22Rv1 (cell line): ENCODE data around the gene CHI3L2.

Experiments
- H3K27ac ChIP-seq: fragments of 450-650 bp; 2 replicates; pipeline ENCODE4 v1.5.1; 2017
- ZFX ChIP-seq: fragments of 450-650 bp; IDR thresholded peaks from 2 replicates; pipeline ENCODE4 v1.6.1; 2017; ENCODE audit warnings: antibody characterized with exemption, borderline replicate concordance
- TF ChIP-seq, protein P1 (sequence below): fragments of 450-650 bp; IDR thresholded peaks from 2 replicates; pipeline ENCODE4 v1.5.1; 2017; ENCODE audit warnings: mild to moderate bottlenecking

CHI3L2 gene

DNA sequence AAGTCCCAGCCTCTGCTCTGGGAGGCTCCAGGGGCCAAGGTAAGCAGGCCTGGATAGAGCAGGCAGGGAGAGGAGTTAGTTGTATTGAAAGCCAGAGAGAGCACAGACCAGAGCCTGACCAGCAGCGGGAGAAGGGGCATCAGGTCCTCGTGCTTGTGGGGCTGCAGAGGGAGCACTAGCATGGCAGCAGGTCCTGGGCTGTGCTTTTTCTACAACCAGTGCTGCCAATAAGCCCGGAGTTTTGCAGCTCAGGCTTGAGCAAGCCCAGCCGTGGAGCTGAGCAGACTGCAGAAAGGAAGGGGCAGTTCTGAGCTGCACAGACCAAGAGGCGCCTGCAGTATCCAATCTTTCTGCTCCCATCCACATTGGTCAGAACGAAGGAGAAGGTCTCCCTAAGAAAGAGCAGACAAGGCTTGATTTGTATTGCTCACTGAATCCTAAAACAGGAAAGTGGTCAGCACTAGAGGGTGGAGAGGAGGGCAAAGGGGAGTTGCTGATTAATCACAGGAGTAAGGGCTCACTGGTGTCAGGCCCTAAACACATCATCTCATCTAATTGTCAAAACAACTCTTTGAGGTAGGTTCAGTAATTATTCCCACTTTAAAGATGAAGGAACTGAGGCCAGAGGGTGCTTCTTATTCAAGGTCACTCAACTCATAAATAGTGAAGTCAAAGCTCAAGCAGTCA is 29.8 kb upstream of the CHI3L2 start:
- TF ChIP-seq, protein P1, sequence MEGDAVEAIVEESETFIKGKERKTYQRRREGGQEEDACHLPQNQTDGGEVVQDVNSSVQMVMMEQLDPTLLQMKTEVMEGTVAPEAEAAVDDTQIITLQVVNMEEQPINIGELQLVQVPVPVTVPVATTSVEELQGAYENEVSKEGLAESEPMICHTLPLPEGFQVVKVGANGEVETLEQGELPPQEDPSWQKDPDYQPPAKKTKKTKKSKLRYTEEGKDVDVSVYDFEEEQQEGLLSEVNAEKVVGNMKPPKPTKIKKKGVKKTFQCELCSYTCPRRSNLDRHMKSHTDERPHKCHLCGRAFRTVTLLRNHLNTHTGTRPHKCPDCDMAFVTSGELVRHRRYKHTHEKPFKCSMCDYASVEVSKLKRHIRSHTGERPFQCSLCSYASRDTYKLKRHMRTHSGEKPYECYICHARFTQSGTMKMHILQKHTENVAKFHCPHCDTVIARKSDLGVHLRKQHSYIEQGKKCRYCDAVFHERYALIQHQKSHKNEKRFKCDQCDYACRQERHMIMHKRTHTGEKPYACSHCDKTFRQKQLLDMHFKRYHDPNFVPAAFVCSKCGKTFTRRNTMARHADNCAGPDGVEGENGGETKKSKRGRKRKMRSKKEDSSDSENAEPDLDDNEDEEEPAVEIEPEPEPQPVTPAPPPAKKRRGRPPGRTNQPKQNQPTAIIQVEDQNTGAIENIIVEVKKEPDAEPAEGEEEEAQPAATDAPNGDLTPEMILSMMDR: peak; percentile 19; the same call in 1 of the 2 replicates
- no peak for TF ChIP-seq ZFX
- H3K27ac ChIP-seq: no peak overlapping the region

DNA sequence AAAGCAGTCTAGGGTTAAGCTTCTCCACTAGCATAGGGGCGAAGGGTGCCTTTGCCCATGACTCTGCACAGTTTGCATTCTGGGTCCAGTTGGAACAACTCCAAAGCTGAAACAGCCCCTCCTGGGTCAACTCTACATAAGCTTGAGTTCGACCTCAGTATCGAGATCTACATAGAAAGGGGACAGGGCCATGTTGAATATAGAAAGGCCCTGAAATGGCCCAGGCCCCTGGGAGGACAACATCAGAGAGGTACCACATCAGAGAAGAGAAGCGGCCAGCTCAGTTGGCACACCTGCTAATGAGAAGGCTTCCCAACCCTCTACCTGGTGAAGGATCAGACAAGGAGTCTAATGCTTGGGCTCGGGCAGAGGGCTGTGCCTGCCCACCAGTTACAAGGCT is 28.7 kb upstream of the CHI3L2 start:
- H3K27ac ChIP-seq: no peak overlapping the region
- TF ChIP-seq ZFX: no peak
- TF ChIP-seq, protein P1: no peak

DNA sequence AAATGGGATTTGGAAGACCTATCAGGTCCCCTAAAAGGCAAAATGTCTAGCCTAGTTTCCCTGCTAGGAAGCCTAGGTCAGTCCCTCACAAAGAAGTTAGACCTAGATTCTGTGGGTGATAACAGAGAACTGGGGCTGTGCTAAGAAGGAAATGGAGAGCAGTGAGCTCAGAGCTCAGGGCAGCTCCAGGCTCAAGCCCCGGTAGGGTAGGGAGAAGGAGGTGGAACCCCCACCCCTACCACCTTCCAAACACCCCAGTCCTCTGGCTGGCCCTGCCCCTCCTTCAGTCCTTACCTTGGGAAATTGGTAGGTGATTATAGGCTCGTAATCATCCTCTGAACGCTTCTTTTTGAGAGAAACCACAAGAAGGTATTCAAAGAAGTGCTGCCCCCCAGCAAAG is 28.2 kb upstream of the CHI3L2 start:
- H3K27ac ChIP-seq: no peak overlapping the region

GRCh38 chr1:111199881-111200801 is 27.4 kb upstream of the CHI3L2 start, which contains the start of gene DENND2D:
TSS of gene DENND2D (minus strand) at chr1:111200646. CDS start at chr1:111200459, 187 bp downstream.
- TF ChIP-seq, protein P1: no peak
- no peak for TF ChIP-seq ZFX
- no peak within 1 kb of the TSS for H3K27ac ChIP-seq

More for the DNA sequence above, 28.2 kb upstream of the CHI3L2 start:
- TF ChIP-seq, protein P1: no peak
- TF ChIP-seq ZFX: no peak

GRCh38 chr1:111200802-111201161 is 26.7 kb upstream of the CHI3L2 start:
- TF ChIP-seq ZFX: no peak
- H3K27ac ChIP-seq: no peak overlapping the region

GRCh38 chr1:111201275-111202090 is 26.0 kb upstream of the CHI3L2 start:
- H3K27ac ChIP-seq: no peak overlapping the region
- TF ChIP-seq ZFX: no peak
- TF ChIP-seq, protein P1: no peak

GRCh38 chr1:111202366-111202706 is 25.2 kb upstream of the CHI3L2 start:
- TF ChIP-seq, protein P1: no peak
- no peak for TF ChIP-seq ZFX
- no peak overlapping the region for H3K27ac ChIP-seq
